Measurements from ENCODE around the gene CYP21A2. TPM values are rescaled to one million over a fixed set of nuclear protein-coding genes. Genes with fewer than 3 reads are reported as not detected.
A peak's percentile ranks its signal among the peaks of the same experiment; 100 is the strongest.

CYP21A2 gene
- polyA plus RNA-seq, 10 donors: 0.35 to 1.1 (median 0.58) TPM

DNA sequence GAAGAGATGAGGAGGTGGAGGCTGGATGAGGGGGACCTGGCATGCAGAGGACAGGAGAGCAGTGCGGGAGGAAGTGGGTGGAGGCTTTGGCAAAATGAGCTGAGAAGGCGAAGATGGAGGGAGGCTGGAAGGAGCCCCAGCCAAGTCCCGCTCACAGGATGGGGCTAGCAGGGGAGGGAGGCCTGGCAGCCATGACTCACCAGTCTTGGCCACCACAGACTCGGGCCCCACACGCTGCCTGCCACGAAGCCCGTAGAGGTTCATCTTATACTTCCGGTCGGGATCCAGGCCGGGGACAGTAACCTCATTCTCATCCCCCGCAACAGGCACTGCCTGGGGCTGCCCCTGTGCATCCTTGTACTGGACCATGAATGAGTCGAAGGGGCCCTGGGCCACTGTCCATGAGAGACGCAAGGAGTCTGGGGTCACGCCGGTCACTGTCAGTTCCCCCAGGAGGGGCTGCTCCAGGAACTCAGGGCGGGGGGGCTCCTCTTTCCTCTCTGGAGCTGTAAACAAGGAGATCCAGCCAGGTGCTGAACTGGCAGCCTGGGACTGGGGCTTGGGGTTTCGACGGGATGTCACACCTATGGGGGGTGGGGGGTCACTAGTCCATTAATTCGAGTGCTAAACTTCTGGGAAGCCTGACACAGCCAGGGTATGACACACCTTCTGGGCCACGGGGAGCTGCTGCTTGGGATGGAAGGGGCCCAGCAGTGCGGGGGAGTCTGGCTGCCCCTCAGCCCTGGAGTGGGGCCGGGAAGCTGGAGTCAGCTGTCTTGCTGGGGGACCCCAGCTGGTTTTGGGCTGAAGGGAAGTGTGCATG is 43.2 kb downstream of the CYP21A2 start:
- DNase-seq: peak; percentile 75 to 88 (median 77)

DNA sequence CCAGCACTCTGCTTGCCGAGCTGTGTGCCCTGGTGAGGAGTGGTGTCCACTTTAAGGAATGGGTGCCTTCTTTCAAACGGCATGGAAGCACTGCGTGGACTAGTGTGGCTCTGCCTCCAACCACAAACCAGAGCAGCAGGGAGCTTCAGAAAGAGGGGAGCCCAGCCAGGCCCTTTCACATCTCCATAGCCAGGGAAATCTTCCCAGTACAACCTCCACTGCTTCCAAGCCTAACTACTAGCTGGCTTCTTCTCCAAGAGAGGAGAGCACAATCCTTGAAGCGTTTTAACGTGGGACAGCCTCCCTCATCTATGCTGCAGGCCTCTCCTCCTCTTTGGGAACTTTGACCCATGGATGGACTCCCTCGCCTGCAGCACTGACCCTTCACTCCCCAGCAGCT is 44.3 kb downstream of the CYP21A2 start:
- peak in 2 of 3 donors; percentile 75 to 87 for DNase-seq

DNA sequence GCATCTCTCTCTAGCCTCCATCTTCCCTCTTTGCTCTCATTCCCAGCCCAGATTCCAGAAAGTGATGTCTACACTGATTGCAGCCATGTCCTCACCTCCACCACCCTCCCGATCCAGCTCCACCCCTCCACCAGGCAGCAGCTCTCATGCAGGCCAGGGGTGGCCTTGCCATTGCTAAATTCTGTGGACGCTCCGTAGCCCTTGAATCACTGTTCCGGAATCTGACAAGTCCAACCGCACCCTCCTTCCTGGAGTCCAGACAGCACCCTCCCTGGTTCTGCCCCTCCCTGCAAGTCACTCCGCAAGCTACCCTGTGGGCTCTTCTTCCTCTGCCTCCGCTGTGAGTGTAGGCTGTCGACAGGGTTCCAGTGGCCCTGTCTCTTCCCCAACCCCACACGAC is 44.7 kb downstream of the CYP21A2 start:
- DNase-seq: peak in 1 of 3 donors; percentile 61

DNA sequence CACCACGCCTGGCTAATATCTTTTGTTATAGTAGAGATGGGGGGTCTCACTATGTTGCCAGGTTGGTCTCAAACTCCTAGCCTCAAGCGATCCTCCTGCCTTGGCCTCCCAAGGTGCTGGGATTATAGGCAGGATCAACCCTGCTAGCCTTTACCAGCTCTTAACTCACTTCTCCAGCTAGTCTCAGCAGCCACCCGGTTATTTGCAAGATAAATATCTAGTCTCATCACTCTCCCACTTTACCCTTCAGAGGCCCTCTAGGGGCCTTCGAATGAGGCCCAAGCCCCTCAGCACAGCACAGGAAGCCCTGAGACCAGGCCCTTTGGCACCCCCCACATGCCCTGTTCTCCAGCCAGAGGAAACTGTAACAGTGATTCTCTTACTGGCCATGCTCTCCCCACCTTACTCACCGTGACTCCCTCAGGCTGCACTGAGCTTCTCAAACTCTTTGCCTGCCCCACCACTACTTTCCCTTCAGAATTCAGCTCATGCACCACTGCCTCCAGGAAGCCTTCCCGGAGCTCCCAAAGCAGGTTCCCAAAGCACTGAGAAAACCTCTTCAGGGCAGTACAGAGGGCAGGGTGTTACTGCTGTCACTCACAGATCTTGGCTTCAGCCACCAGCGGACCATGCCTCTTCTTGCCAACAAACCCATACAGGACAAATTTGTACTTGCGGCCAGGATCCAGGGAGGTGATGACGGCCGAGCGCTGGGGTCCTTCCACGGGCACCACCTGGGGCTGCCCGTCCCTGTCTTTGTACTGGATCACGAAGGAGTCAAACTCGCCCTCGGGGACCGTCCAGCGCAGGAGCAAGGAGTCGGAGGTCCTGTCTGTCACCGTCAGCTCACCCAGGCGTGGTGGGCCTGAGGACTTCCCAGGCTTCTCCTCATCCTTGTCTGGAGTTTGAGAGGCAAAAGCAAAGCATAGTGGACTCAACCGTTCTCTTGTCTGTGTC is 45.9 kb downstream of the CYP21A2 start:
- DNase-seq: no peak

DNA sequence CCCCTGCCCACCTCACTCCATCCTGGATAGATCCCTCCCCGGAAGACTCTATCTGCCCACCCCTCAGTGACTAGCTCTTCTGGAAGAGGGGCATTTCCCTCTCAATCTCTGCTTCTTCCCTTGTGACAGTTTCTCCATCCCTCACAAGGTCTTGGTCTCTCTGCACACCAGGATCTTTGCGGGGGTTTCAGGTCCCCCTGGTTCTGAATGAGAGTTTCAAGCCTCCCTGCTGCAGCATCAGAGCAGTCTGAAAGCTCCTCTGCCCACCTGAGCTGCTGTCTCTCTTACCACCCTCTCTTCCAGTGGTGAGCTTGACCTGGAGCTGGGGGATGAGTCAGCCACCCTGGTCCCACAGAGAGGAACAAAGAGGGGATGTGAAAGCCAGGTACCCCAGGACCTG is 46.6 kb downstream of the CYP21A2 start:
- no peak for DNase-seq

DNA sequence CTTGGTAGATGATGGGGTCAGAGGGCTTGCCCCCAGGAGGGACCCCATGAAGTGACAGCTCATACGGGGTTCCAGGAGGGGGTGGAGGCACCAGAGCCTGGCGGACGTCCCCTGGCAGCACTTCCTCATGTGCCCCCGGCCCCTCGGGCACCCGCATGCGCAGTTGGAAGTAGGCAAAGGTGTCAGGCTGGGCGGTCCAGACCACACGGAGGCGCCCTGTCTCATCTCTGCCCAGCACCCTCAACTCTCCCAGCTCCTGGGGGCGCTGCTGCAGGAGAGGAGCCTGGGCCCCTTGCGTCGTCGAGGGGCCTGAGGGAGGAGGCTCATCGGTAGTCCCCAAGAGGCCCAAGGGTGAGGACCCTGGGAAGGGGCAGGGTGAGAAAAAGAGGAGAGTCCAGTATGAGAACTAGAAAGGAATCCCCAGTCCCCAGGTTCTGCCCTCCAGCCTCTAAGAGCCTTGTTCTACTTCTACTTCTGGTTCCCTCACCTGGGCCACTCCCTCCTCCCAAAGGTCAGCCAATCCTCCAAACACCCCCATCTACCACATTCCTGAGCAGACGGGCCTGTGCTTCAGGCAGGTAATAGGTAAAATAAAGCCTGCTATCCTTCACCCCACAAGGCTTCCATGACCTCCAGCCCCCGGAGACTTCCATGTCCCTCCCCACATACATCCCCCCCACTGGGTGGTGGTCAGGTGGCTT is 47.7 kb downstream of the CYP21A2 start:
- DNase-seq: no peak

DNA sequence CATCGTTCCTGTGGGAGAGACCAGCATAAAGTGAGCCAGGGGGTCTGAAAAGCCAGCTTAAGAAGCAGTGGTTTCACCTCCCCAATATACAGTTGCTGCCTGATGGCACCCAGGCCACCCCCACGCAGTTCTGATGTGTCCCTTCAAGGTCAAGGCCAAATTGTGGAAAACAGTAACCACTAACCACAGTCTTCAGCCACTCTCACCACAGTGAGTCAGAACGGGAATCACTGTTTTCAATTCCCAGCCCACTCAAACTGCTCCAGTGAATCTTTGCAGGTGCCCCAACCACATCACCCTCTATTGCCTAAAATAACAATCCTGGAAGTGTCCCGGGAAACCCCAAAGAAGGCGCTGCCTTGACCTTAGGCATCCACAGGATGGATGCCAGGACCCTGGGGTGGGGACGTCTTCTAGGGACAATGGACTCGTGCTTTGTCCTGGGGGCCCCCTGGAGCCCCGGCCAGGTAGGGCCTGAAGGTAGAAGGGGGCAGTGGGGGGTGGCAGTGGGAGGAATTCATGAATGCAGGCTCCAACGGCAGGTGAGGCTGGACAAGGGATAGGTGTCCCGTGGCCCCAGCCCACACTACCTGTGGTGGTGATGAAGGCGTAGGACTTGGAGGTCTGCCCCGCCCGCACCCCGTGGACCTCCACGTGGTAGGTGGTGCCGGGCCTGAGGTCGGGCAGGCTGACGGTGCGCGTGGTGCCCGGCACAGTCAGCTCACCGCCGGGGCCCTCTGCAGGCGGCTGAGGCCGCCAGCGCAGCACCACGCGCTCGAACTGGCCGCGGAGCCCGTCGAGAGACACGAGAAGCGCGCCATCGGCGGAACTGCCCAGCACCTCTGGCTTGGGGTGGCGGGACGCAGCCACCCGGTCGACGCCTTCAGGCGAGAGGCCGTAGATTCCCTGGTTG is 48.7 kb downstream of the CYP21A2 start:
- no peak for DNase-seq

DNA sequence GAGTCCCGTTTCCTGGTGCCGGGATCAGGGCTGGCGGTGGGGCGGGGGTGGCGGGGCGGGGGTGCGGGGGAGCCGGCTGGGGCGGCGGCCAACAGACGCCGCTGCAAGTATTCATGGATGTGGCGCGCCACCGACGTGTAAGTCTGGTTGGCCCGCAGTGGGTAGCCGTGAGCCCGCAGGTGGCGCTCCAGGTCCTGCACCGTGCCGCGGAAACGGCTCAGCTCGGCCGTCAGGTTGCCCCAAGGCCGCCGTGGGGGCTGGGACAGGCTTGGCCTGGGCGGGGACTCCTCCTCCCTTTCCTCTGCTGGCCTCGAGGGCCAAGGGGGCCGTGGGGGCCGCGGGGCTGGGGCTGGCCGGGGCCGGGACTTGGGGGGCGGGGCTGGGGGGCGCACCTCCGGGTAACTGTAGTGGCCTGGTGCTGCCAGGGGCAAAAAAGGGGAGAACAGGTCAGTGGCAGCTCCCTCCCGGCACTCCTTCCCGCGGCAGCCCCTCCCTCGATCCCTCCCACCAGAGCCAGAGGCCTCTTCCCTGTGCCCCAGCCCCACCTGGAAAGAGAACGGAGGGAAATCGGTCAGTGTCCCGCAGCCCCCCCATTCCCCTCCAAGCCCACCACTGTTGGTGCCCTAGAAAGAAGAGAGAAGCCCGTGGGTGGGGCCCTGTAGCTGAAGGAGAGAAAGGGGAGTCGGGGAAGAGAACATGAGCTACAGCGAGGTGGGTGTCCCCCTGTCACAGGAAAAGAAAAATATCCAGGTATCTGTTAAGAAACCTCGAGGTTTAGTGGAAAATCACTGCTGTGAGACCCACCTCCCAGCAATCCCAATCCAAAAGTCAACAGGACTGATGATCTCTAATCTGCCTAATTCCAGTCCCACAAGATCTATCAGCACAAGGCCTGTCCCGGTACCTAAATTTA is 49.6 kb downstream of the CYP21A2 start:
- DNase-seq: peak in 2 of 3 donors; percentile 61 to 86

DNA sequence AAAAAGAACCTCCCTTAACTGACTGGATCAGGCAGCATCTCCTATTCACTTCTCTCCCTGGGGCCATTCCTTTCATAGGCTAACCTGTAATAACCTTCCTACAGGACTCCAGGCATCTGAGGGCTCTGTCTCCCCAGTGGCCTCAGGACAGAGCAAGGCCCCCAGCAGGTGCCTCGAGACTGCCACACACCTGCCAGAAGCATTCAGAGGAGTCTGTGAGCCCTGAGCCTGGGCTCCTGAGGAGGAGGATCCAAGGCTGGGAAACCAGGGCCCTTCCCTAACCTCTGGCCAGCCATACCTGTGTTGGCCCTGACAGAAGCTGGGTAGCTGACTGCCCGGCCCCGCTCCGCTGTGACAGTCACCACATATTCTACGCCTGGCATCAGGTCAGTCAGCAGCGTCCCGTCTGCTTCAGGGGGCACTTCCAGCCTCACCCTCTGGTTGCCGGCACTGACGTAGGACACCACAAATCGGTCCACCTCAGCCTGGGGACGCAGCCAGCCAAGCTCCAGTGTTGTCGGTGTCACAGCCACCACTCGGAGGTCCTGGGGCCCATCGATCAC is 50.4 kb downstream of the CYP21A2 start:
- DNase-seq: no peak

DNA sequence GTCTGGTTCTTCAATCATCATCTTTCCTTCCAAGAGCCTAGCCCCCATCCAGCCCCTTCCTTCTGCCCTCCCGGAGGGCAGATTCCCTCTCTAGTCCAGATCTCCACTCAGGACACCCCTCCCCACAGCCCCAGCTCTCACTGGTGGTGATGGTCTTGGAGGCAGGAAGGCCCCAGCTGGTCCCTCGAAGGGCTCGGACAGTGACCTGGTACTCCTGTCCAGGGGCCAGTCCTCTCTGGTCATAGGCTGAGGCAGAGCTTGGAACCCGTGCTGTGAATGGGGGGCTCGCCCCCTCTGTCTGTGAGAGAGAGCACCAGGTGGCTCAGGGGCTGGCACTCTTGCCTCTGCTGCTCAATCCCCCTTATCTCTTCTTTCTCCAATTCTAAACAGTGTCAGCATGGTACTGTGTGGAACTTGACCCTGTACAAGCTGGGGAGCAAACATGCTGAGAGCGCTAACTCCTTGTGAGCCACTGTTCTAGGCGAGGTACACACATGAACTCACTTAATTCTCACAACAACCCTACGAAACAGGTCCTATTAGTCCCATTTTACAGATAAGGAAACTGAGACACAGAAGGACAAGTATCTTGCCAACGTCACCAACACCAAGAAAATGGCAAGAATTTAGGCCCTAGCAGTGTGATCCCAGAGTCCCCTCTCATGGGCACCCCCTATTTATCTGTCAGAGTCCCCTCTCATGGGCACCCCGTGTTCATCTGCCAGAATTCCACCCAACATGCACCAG is 51.0 kb downstream of the CYP21A2 start:
- no peak for DNase-seq

Other genes starting within 250 kb of the CYP21A2 start
- 10 to 100 TPM; 42.0 to 63.0 (median 46.2) TPM for gene VARS1, start 242.7 kb upstream of the CYP21A2 start, polyA plus RNA-seq (ENCODE audit: insufficient read length in 10 of 10)
- gene LSM2, start 231.4 kb upstream of the CYP21A2 start, polyA plus RNA-seq (ENCODE audit: insufficient read length in 10 of 10): 10 to 100 TPM; 46.2 to 63.6 (median 58.9) TPM
- gene HSPA1L, start 223.1 kb upstream of the CYP21A2 start, polyA plus RNA-seq (ENCODE audit: insufficient read length in 10 of 10): 1 to 10 TPM; 3.3 to 4.3 (median 3.9) TPM
- 100 to 1,000 TPM in 1 of 10 donors, 10 to 100 TPM in 9; 47.4 to 176 (median 71.8) TPM for gene HSPA1A, start 222.9 kb upstream of the CYP21A2 start, polyA plus RNA-seq (ENCODE audit: insufficient read length in 10 of 10)
- gene HSPA1B, start 210.7 kb upstream of the CYP21A2 start, polyA plus RNA-seq (ENCODE audit: insufficient read length in 10 of 10): 100 to 1,000 TPM in 1 of 10 donors, 10 to 100 TPM in 9; 34.3 to 226 (median 55.8) TPM
- 10 to 100 TPM; 15.3 to 19.4 (median 17.2) TPM for gene NEU1, start 175.6 kb upstream of the CYP21A2 start, polyA plus RNA-seq (ENCODE audit: insufficient read length in 10 of 10)
- gene SLC44A4, start 159.4 kb upstream of the CYP21A2 start, polyA plus RNA-seq (ENCODE audit: insufficient read length in 10 of 10): under 1 TPM in 8 of 10 donors, not detected in 2; 0.08 to 0.50 (median 0.29) TPM
- 10 to 100 TPM; 23.3 to 40.1 (median 29.4) TPM for gene EHMT2, start 140.7 kb upstream of the CYP21A2 start, polyA plus RNA-seq (ENCODE audit: insufficient read length in 10 of 10)
- gene ZBTB12, start 136.3 kb upstream of the CYP21A2 start, polyA plus RNA-seq (ENCODE audit: insufficient read length in 10 of 10): 10 to 100 TPM in 4 of 10 donors, 1 to 10 TPM in 6; 7.9 to 16.2 (median 9.6) TPM
- 1 to 10 TPM; 3.5 to 9.1 (median 5.7) TPM for gene C2, start 110.7 kb upstream of the CYP21A2 start, polyA plus RNA-seq (ENCODE audit: insufficient read length in 10 of 10)
- 1 to 10 TPM; 1.0 to 2.6 (median 1.6) TPM for gene CFB, start 92.3 kb upstream of the CYP21A2 start, polyA plus RNA-seq (ENCODE audit: insufficient read length in 10 of 10)
- 10 to 100 TPM; 49.5 to 68.7 (median 64.3) TPM for gene NELFE, start 79.4 kb upstream of the CYP21A2 start, polyA plus RNA-seq (ENCODE audit: insufficient read length in 10 of 10)
- gene SKIC2, start 79.2 kb upstream of the CYP21A2 start, polyA plus RNA-seq (ENCODE audit: insufficient read length in 10 of 10): 10 to 100 TPM; 17.9 to 35.1 (median 25.0) TPM
- 10 to 100 TPM; 11.4 to 21.4 (median 15.4) TPM for gene DXO, start 66.3 kb upstream of the CYP21A2 start, polyA plus RNA-seq (ENCODE audit: insufficient read length in 10 of 10)
- 10 to 100 TPM in 5 of 10 donors, 1 to 10 TPM in 5; 6.2 to 21.3 (median 10.3) TPM for gene C4A, start 56.4 kb upstream of the CYP21A2 start, polyA plus RNA-seq (ENCODE audit: insufficient read length in 10 of 10)
- gene C4B, start 23.6 kb upstream of the CYP21A2 start, polyA plus RNA-seq (ENCODE audit: insufficient read length in 10 of 10): 10 to 100 TPM in 9 of 10 donors, 1 to 10 TPM in 1; 8.7 to 25.9 (median 14.3) TPM
- gene TNXB, start 70.9 kb downstream of the CYP21A2 start, polyA plus RNA-seq (ENCODE audit: insufficient read length in 10 of 10): 100 to 1,000 TPM in 7 of 10 donors, 10 to 100 TPM in 3; 87.2 to 269 (median 143) TPM
- gene ATF6B, start 89.8 kb downstream of the CYP21A2 start, polyA plus RNA-seq (ENCODE audit: insufficient read length in 10 of 10): 10 to 100 TPM; 33.0 to 55.9 (median 41.5) TPM
- 1 to 10 TPM; 3.3 to 5.4 (median 4.0) TPM for gene FKBPL, start 91.9 kb downstream of the CYP21A2 start, polyA plus RNA-seq (ENCODE audit: insufficient read length in 10 of 10)
- 1 to 10 TPM in 6 of 10 donors, under 1 TPM in 4; 0.62 to 2.0 (median 1.6) TPM for gene PRRT1, start 113.5 kb downstream of the CYP21A2 start, polyA plus RNA-seq (ENCODE audit: insufficient read length in 10 of 10)
- 10 to 100 TPM; 22.3 to 37.4 (median 29.0) TPM for gene PPT2, start 115.7 kb downstream of the CYP21A2 start, polyA plus RNA-seq (ENCODE audit: insufficient read length in 10 of 10)
- 10 to 100 TPM; 19.1 to 45.8 (median 25.4) TPM for gene EGFL8, start 126.2 kb downstream of the CYP21A2 start, polyA plus RNA-seq (ENCODE audit: insufficient read length in 10 of 10)
- 10 to 100 TPM; 55.3 to 64.3 (median 59.1) TPM for gene AGPAT1, start 137.7 kb downstream of the CYP21A2 start, polyA plus RNA-seq (ENCODE audit: insufficient read length in 10 of 10)
- gene RNF5, start 140.0 kb downstream of the CYP21A2 start, polyA plus RNA-seq (ENCODE audit: insufficient read length in 10 of 10): 10 to 100 TPM; 39.1 to 54.0 (median 48.7) TPM
- gene AGER, start 145.8 kb downstream of the CYP21A2 start, polyA plus RNA-seq (ENCODE audit: insufficient read length in 10 of 10): 10 to 100 TPM in 2 of 10 donors, 1 to 10 TPM in 8; 4.9 to 15.9 (median 7.4) TPM
- gene PBX2, start 151.8 kb downstream of the CYP21A2 start, polyA plus RNA-seq (ENCODE audit: insufficient read length in 10 of 10): 100 to 1,000 TPM in 7 of 10 donors, 10 to 100 TPM in 3; 86.2 to 123 (median 103) TPM
- 10 to 100 TPM in 2 of 10 donors, 1 to 10 TPM in 8; 5.0 to 17.7 (median 7.4) TPM for gene GPSM3, start 154.2 kb downstream of the CYP21A2 start, polyA plus RNA-seq (ENCODE audit: insufficient read length in 10 of 10)
- gene NOTCH4, start 185.7 kb downstream of the CYP21A2 start, polyA plus RNA-seq (ENCODE audit: insufficient read length in 10 of 10): 10 to 100 TPM; 15.1 to 30.0 (median 22.0) TPM

All from muscle of back (tissue), 11 donors.